K562 (cell line): ENCODE results near the gene HOXB4. TPM values are rescaled to one million over a fixed set of nuclear protein-coding genes. Genes with fewer than 3 reads are reported as not detected.

Experiments used
- FOXJ3 ChIP-seq: sonication (generic); formaldehyde crosslinking; IDR thresholded peaks from 2 replicates; pipeline ENCODE4 v1.4.0; 2020; ENCODE audit warnings: mild to moderate bottlenecking, missing genetic modification reagents
- HDAC6 ChIP-seq: IDR thresholded peaks from 2 replicates; pipeline ENCODE4 v1.6.1; 2012; ENCODE audit warnings: low read depth, mild to moderate bottlenecking, control low read depth, inconsistent platforms, low read length, moderate library complexity
- HLTF ChIP-seq: fragments of 450-650 bp; IDR thresholded peaks from 2 replicates; pipeline ENCODE4 v1.6.1; 2016
- HMGN3 ChIP-seq: IDR thresholded peaks from 2 replicates; pipeline ENCODE4 v1.6.1; 2011; ENCODE audit warnings: borderline replicate concordance, low read depth, mild to moderate bottlenecking, mixed read lengths, low read length; ENCODE audit not compliant: insufficient read length; ENCODE audit errors: extremely low read depth
- MXD1 ChIP-seq: fragments of 250-450 bp; sonication (Bioruptor Pico); IDR thresholded peaks from 2 replicates; pipeline ENCODE4 v1.8.0; 2021; ENCODE audit warnings: borderline replicate concordance, mild to moderate bottlenecking, moderate library complexity; ENCODE audit not compliant: poor library complexity, severe bottlenecking
- MYC ChIP-seq, 2 experiments: fragments of 250-450 bp in 1 of 2; sonication (Bioruptor Pico) in 1 of 2; IDR thresholded peaks; 2 replicates each; pipeline versions ENCODE4 v1.5.1 to v1.6.1; 2012 to 2021; ENCODE audit warnings: low read depth in 2 of 2, borderline replicate concordance in 1 of 2, improper control_type of control experiment in 1 of 2, low read length in 1 of 2, mild to moderate bottlenecking in 1 of 2, moderate library complexity in 1 of 2
- PRDM10 ChIP-seq: fragments of 450-650 bp; IDR thresholded peaks from 2 replicates; pipeline ENCODE4 v1.6.1; 2018; ENCODE audit not compliant: partially characterized antibody
- THRAP3 ChIP-seq: fragments of 450-650 bp; IDR thresholded peaks from 2 replicates; pipeline ENCODE4 v1.6.1; 2016; ENCODE audit warnings: mild to moderate bottlenecking, inconsistent platforms, borderline replicate concordance
- ZBTB40 ChIP-seq, 2 experiments: fragments of 450-650 bp in 1 of 2; sonication (generic) in 1 of 2; formaldehyde crosslinking in 1 of 2; IDR thresholded peaks; 2 replicates each; pipeline versions ENCODE4 v1.7.1 to v1.9.0; 2016 to 2022; ENCODE audit warnings: inconsistent platforms in 1 of 2, mild to moderate bottlenecking in 1 of 2, missing genetic modification reagents in 1 of 2
- polyA plus RNA-seq, 8 experiments: library from polyadenylated mRNA; depleted of rRNA in 4 of 8; stranded (reverse) in 5 of 8; unstranded in 3 of 8; fragments of >200 nt; fragmentation: Nextera tagmentation in 2 of 8; fragmentation: Illumina TruSeq in 1 of 8; extraction: Ambion mirVana in 2 of 8; extraction: Trizol in 1 of 8; gene quantifications; 2 replicates each; pipeline versions ENCODE4 v1.2.1 to v1.2.3, GENCODE V29; 2011 to 2014; ENCODE audit warnings: inconsistent platforms in 1 of 8, missing spikeins in 1 of 8
- total RNA-seq, 7 experiments: library from RNA; depleted of rRNA in 6 of 7; stranded (reverse); fragments of >200 nt in 6 of 7; fragmentation: Illumina TruSeq in 2 of 7; extraction: Trizol in 2 of 7; gene quantifications; 2 replicates each; pipeline versions ENCODE4 v1.2.1 to v1.2.3, GENCODE V29; 2011 to 2021; ENCODE audit warnings: low replicate concordance in 1 of 7

Gene HOXB4
- total and polyA plus RNA-seq, 9 of the 15 experiments (the other 6 are each of a cell fraction or from before 2014, with no cell fraction given), result 1.6 to 34.9 (median 14.9) TPM

- 0 out of 2 replicates have a peak, but pooled peaks have one; percentile 20 for TF ChIP-seq ZBTB40 (IDR thresholded peaks at IDR 0.05)
- TF ChIP-seq ZBTB40 (CRISPR knock-in tag; IDR thresholded peaks at IDR 0.05), result no peak
- TF ChIP-seq FOXJ3 (CRISPR knock-in tag), result no peak
- no peak for TF ChIP-seq MYC (IDR thresholded peaks at IDR 0.05; ENCODE audit: low read depth, low read length)
- TF ChIP-seq MYC (CRISPR knock-in tag; IDR thresholded peaks at IDR 0.05; ENCODE audit: borderline replicate concordance, low read depth), result peak; percentile 22; the same call in 1 of the 2 replicates
- no peak for TF ChIP-seq HDAC6
- TF ChIP-seq MXD1 (CRISPR knock-in tag), result no peak
- peak; percentile 45 for TF ChIP-seq HMGN3
- TF ChIP-seq HLTF, result no peak
- TF ChIP-seq THRAP3, result no peak
- no peak for TF ChIP-seq PRDM10
These were observed 23.5 kb downstream of the HOXB4 start (continued) for GRCh38 chr17:48554412-48555257.
